ENCODE measurements around the gene ATP13A3.

Gene ATP13A3

DNA sequence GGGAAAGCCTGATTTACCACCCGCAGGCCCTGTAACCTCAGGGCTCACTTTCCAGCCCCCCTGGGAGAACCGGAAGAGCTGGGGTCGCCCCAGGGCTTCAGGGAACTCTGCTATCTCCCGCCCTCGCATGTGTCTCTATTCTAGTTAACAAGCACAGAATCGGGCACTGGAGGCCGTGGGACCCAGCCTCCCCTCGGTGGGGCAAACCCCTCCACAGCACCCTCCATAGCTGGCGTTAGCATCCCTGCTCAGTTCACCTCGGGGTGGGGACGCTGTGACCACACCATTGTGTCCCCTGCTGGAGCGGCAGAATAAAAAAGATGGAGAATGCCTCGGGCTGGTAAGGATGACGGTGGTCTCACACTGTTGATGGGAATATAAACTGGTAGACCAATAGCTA, 113.8 kb downstream of the ATP13A3 start:
- TF ChIP-seq CTCF (IDR thresholded peaks at IDR 0.05; ENCODE audit: insufficient read depth, low read length, poor library complexity, severe bottlenecking): no peak
- no peaks in the 10 kb centered on the region for H3K27me3 ChIP-seq (replicated peaks; ENCODE audit: control insufficient read depth, insufficient read depth, low read length)
- H3K36me3 ChIP-seq (ENCODE audit: control insufficient read depth, insufficient read depth, low read length): no peaks in the 10 kb centered on the region

DNA sequence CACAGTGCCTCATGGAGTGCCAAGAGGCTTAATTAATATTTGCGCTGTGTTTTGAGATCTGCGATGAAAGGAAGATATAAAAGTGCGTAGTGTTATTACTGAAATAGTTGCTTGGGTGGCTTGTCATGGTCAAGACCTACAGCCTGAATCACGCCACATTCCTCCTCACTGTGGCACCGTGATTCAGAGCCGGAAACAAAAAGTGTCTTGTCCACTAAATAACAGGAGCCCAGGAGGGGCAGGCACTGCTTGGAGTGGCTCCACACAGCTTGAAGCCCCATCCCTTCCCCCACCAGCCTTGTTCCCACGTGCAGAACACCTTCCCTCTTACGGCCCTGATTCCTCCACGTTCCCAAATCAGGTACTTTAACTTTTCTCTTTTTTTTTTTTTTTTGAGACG, 116.0 kb downstream of the ATP13A3 start:
- TF ChIP-seq CTCF (IDR thresholded peaks at IDR 0.05; ENCODE audit: insufficient read depth, low read length, poor library complexity, severe bottlenecking): no peak
- H3K4me3 ChIP-seq (replicated peaks; ENCODE audit: low read depth, low read length): no peak overlapping the region
- H3K27me3 ChIP-seq (replicated peaks; ENCODE audit: control insufficient read depth, insufficient read depth, low read length): no peaks in the 10 kb centered on the region; the same call in 1 of the 2 replicates
- DNase-seq (ENCODE audit: extremely low read depth, insufficient read length): no peak
- no peaks in the 10 kb centered on the region for H3K36me3 ChIP-seq (ENCODE audit: control insufficient read depth, insufficient read depth, low read length)

More for the DNA sequence above, 113.8 kb downstream of the ATP13A3 start:
- H3K4me3 ChIP-seq (replicated peaks; ENCODE audit: low read depth, low read length): no peak overlapping the region
- DNase-seq (ENCODE audit: extremely low read depth, insufficient read length): no peak

- H3K36me3 ChIP-seq (ENCODE audit: control insufficient read depth, insufficient read depth, low read length): no peaks in the 10 kb centered on the region
- no peak within 1 kb of the TSS for H3K4me3 ChIP-seq (replicated peaks; ENCODE audit: low read depth, low read length)
- no peak for DNase-seq (ENCODE audit: extremely low read depth, insufficient read length)
- TF ChIP-seq CTCF (IDR thresholded peaks at IDR 0.05; ENCODE audit: insufficient read depth, low read length, poor library complexity, severe bottlenecking): no peak
- no peaks in the 10 kb centered on the region; the same call in 1 of the 2 replicates for H3K27me3 ChIP-seq (replicated peaks; ENCODE audit: control insufficient read depth, insufficient read depth, low read length)
These were observed 117.1 kb downstream of the ATP13A3 start, which contains the start of gene LRRC15 for GRCh38 chr3:194369522-194370279. Gene LRRC15 (minus strand): TSS chr3:194369743. CDS start chr3:194361043, 8,700 bp downstream.

DNA sequence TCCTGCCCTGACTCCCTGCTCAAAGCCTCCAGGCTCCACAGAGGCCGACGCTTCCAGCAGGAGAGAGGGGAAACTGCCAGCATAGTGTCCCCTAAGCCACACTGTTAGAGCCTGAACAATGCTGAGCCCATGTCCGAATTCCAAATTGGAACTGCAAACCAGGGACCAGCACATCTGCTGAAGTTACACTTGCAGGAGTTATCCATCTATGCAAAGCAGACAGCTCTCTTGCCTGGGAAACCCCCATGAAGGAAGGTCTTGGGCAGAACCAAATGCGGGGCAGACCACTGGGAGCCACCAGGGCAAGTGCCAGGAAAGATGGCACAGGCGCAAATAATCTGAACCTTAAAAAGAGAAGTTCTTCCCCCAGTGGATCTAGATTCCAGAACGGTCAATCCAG, 117.9 kb downstream of the ATP13A3 start:
- TF ChIP-seq CTCF (IDR thresholded peaks at IDR 0.05; ENCODE audit: insufficient read depth, low read length, poor library complexity, severe bottlenecking): no peak
- no peak for DNase-seq (ENCODE audit: extremely low read depth, insufficient read length)
- Histone ChIP-seq H3K36me3 (ENCODE audit: control insufficient read depth, insufficient read depth, low read length) (no peaks in the 10 kb centered on the region), H3K4me3 (replicated peaks; ENCODE audit: low read depth, low read length) (no peak overlapping the region), H3K27me3 (replicated peaks; ENCODE audit: control insufficient read depth, insufficient read depth, low read length) (no peaks in the 10 kb centered on the region; the same call in 1 of the 2 replicates)

GRCh38 chr3:194367992-194368841, 118.6 kb downstream of the ATP13A3 start:
- no peaks in the 10 kb centered on the region; the same call in 1 of the 2 replicates for H3K27me3 ChIP-seq (replicated peaks; ENCODE audit: control insufficient read depth, insufficient read depth, low read length)
- DNase-seq (ENCODE audit: extremely low read depth, insufficient read length): no peak
- TF ChIP-seq CTCF (IDR thresholded peaks at IDR 0.05; ENCODE audit: insufficient read depth, low read length, poor library complexity, severe bottlenecking): no peak
- H3K4me3 ChIP-seq (replicated peaks; ENCODE audit: low read depth, low read length): no peak overlapping the region
- H3K36me3 ChIP-seq (ENCODE audit: control insufficient read depth, insufficient read depth, low read length): no peaks in the 10 kb centered on the region

Measured in GM06990 (cell line).